ENCODE results near the gene NDUFS4.
"Not testable (repeated sequence)": the region's sequence is repeated elsewhere in the genome, so short reads cannot be mapped to it uniquely, and the experiment has no call there.

Gene NDUFS4

GRCh38 chr5:53649352-53649751 lies 88.9 kb downstream of the NDUFS4 start:
- in situ Hi-C loops (cut with MboI; ENCODE audit: low sequenced_read_pairs) = no loop called here

- in situ Hi-C loops (cut with MboI; ENCODE audit: low sequenced_read_pairs) = not testable (repeated sequence)
These were observed 100.1 kb downstream of the NDUFS4 start for GRCh38 chr5:53660573-53660972.

- in situ Hi-C loops (cut with MboI; ENCODE audit: low sequenced_read_pairs) = not testable (repeated sequence)
These were observed 104.9 kb downstream of the NDUFS4 start for GRCh38 chr5:53665313-53665712.

- in situ Hi-C loops (cut with MboI; ENCODE audit: low sequenced_read_pairs) = no loop called here
These were observed 107.2 kb downstream of the NDUFS4 start for GRCh38 chr5:53667621-53668020.

- in situ Hi-C loops (cut with MboI; ENCODE audit: low sequenced_read_pairs) = no loop called here
These were observed 111.0 kb downstream of the NDUFS4 start for GRCh38 chr5:53671447-53671846.

- in situ Hi-C loops (cut with MboI; ENCODE audit: low sequenced_read_pairs) = no loop called here
These were observed 113.7 kb downstream of the NDUFS4 start for GRCh38 chr5:53674121-53674520.

- in situ Hi-C loops (cut with MboI; ENCODE audit: low sequenced_read_pairs) = no loop called here
These were observed 117.2 kb downstream of the NDUFS4 start for GRCh38 chr5:53677632-53678031.

- in situ Hi-C loops (cut with MboI; ENCODE audit: low sequenced_read_pairs) = no loop called here
These were observed 118.7 kb downstream of the NDUFS4 start for GRCh38 chr5:53678981-53679660.

GRCh38 chr5:53681079-53681478 lies 120.6 kb downstream of the NDUFS4 start:
- in situ Hi-C loops (cut with MboI; ENCODE audit: low sequenced_read_pairs) = no loop called here

GRCh38 chr5:53691014-53691413 lies 130.6 kb downstream of the NDUFS4 start:
- in situ Hi-C loops (cut with MboI; ENCODE audit: low sequenced_read_pairs) = no loop called here

- in situ Hi-C loops (cut with MboI; ENCODE audit: low sequenced_read_pairs) = no loop called here
These were observed 134.1 kb downstream of the NDUFS4 start for GRCh38 chr5:53694520-53695022.

GRCh38 chr5:53710405-53710804 lies 150.0 kb downstream of the NDUFS4 start:
- in situ Hi-C loops (cut with MboI; ENCODE audit: low sequenced_read_pairs) = not testable (repeated sequence)

GRCh38 chr5:53712327-53712726 lies 151.9 kb downstream of the NDUFS4 start:
- in situ Hi-C loops (cut with MboI; ENCODE audit: low sequenced_read_pairs) = no loop called here

- in situ Hi-C loops (cut with MboI; ENCODE audit: low sequenced_read_pairs) = no loop called here
These were observed 153.7 kb downstream of the NDUFS4 start for GRCh38 chr5:53713978-53714666.

- in situ Hi-C loops (cut with MboI; ENCODE audit: low sequenced_read_pairs) = no loop called here
These were observed 154.2 kb downstream of the NDUFS4 start for GRCh38 chr5:53714667-53715010.

- in situ Hi-C loops (cut with MboI; ENCODE audit: low sequenced_read_pairs) = no loop called here
These were observed 165.7 kb downstream of the NDUFS4 start for GRCh38 chr5:53726121-53726520.

GRCh38 chr5:53730943-53731342 lies 170.5 kb downstream of the NDUFS4 start:
- in situ Hi-C loops (cut with MboI; ENCODE audit: low sequenced_read_pairs) = no loop called here

All from HL-60/S4 treated with retinoic acid at 250 ng/mL for 4 days and 3 days (cell line).